Measurements from ENCODE around the gene CRTAC1.

DNA sequence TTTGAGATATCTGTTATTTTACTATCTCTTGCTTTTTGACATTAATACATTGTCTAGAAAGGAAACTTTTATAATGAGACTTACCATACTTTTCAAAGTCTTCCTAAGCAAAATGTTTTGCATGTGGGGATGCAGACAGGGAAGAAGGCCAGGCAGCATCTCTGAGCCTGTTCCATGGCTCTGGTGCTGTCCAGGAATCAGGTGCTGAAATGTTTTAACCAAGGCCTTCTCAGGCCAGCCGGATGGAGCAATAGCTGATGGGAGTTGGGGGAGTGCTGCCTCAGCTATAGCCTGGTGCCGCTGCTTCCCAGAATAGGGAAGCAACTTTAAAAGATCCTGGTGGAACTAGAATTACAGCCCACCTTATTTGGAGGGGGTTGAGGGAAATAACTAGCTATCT lies 38.5 kb downstream of the CRTAC1 start:
- no peak for TF ChIP-seq RAD21 (conservative IDR thresholded peaks at IDR 0.05 in 1 of 2, IDR thresholded peaks at IDR 0.05 in 1 of 2)
- TF ChIP-seq, protein P1, sequence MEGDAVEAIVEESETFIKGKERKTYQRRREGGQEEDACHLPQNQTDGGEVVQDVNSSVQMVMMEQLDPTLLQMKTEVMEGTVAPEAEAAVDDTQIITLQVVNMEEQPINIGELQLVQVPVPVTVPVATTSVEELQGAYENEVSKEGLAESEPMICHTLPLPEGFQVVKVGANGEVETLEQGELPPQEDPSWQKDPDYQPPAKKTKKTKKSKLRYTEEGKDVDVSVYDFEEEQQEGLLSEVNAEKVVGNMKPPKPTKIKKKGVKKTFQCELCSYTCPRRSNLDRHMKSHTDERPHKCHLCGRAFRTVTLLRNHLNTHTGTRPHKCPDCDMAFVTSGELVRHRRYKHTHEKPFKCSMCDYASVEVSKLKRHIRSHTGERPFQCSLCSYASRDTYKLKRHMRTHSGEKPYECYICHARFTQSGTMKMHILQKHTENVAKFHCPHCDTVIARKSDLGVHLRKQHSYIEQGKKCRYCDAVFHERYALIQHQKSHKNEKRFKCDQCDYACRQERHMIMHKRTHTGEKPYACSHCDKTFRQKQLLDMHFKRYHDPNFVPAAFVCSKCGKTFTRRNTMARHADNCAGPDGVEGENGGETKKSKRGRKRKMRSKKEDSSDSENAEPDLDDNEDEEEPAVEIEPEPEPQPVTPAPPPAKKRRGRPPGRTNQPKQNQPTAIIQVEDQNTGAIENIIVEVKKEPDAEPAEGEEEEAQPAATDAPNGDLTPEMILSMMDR (IDR thresholded peaks at IDR 0.05) = no peak
- TF ChIP-seq TFCP2L1 (CRISPR knock-in tag; IDR thresholded peaks at IDR 0.05) = no peak
- TF ChIP-seq ESRRA (IDR thresholded peaks at IDR 0.05; ENCODE audit: borderline replicate concordance, low read length) = no peak
- TF ChIP-seq CEBPB (IDR thresholded peaks at IDR 0.05) = no peak
- TF ChIP-seq POLR2A (IDR thresholded peaks at IDR 0.05; ENCODE audit: low read length) = no peak
- TF ChIP-seq, protein P2, sequence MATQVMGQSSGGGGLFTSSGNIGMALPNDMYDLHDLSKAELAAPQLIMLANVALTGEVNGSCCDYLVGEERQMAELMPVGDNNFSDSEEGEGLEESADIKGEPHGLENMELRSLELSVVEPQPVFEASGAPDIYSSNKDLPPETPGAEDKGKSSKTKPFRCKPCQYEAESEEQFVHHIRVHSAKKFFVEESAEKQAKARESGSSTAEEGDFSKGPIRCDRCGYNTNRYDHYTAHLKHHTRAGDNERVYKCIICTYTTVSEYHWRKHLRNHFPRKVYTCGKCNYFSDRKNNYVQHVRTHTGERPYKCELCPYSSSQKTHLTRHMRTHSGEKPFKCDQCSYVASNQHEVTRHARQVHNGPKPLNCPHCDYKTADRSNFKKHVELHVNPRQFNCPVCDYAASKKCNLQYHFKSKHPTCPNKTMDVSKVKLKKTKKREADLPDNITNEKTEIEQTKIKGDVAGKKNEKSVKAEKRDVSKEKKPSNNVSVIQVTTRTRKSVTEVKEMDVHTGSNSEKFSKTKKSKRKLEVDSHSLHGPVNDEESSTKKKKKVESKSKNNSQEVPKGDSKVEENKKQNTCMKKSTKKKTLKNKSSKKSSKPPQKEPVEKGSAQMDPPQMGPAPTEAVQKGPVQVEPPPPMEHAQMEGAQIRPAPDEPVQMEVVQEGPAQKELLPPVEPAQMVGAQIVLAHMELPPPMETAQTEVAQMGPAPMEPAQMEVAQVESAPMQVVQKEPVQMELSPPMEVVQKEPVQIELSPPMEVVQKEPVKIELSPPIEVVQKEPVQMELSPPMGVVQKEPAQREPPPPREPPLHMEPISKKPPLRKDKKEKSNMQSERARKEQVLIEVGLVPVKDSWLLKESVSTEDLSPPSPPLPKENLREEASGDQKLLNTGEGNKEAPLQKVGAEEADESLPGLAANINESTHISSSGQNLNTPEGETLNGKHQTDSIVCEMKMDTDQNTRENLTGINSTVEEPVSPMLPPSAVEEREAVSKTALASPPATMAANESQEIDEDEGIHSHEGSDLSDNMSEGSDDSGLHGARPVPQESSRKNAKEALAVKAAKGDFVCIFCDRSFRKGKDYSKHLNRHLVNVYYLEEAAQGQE (IDR thresholded peaks at IDR 0.05) = peak; percentile 95
- no peak for TF ChIP-seq SREBF2 (IDR thresholded peaks at IDR 0.05)
- TF ChIP-seq RFX5 (IDR thresholded peaks at IDR 0.05) = no peak
- TF ChIP-seq ZFP36 (IDR thresholded peaks at IDR 0.05; ENCODE audit: borderline replicate concordance, partially characterized antibody) = no peak
- no peak for TF ChIP-seq SMC3 (IDR thresholded peaks at IDR 0.05)
- TF ChIP-seq, protein P3, sequence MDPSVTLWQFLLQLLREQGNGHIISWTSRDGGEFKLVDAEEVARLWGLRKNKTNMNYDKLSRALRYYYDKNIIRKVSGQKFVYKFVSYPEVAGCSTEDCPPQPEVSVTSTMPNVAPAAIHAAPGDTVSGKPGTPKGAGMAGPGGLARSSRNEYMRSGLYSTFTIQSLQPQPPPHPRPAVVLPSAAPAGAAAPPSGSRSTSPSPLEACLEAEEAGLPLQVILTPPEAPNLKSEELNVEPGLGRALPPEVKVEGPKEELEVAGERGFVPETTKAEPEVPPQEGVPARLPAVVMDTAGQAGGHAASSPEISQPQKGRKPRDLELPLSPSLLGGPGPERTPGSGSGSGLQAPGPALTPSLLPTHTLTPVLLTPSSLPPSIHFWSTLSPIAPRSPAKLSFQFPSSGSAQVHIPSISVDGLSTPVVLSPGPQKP (IDR thresholded peaks at IDR 0.05; ENCODE audit: low read depth, low read length) = no peak

Data from A549 (cell line).